HEK293 (cell line): ENCODE results near the gene CPLANE1.

Experiments
- BCL11A ChIP-seq: fragments of 450-650 bp; formaldehyde crosslinking; IDR thresholded peaks from 2 replicates; pipeline ENCODE4 v1.5.1; 2016; ENCODE audit warnings: low read depth, missing biosample characterization, missing genetic modification characterization
- GLI4 ChIP-seq: fragments of 450-650 bp; formaldehyde crosslinking; IDR thresholded peaks from 2 replicates; pipeline ENCODE4 v1.5.1; 2016; ENCODE audit warnings: missing biosample characterization, missing genetic modification characterization
- KLF1 ChIP-seq: fragments of 450-650 bp; formaldehyde crosslinking; IDR thresholded peaks from 2 replicates; pipeline ENCODE4 v1.5.1; 2016; ENCODE audit warnings: missing biosample characterization, missing genetic modification characterization
- MZF1 ChIP-seq: fragments of 450-650 bp; formaldehyde crosslinking; IDR thresholded peaks from 2 replicates; pipeline ENCODE4 v1.5.1; 2017; ENCODE audit warnings: missing biosample characterization, missing genetic modification characterization, borderline replicate concordance
- PBX3 ChIP-seq: sonication (generic); formaldehyde crosslinking; IDR thresholded peaks from 2 replicates; pipeline ENCODE4 v1.8.1; 2022; ENCODE audit warnings: mild to moderate bottlenecking, moderate library complexity, missing genetic modification reagents
- REST ChIP-seq: fragments of 450-650 bp; formaldehyde crosslinking; IDR thresholded peaks from 2 replicates; pipeline ENCODE4 v1.5.1; 2016; ENCODE audit warnings: missing biosample characterization, missing genetic modification characterization
- SP7 ChIP-seq: fragments of 450-650 bp; formaldehyde crosslinking; IDR thresholded peaks from 2 replicates; pipeline ENCODE4 v1.5.1; 2016; ENCODE audit warnings: missing biosample characterization, missing genetic modification characterization
- TRIM28 ChIP-seq: IDR thresholded peaks from 2 replicates; pipeline ENCODE4 v1.6.1; 2011; ENCODE audit warnings: low read length, control low read depth, borderline replicate concordance
- ZNF239 ChIP-seq: fragments of 450-650 bp; formaldehyde crosslinking; IDR thresholded peaks from 2 replicates; pipeline ENCODE4 v1.5.1; 2016; ENCODE audit warnings: missing biosample characterization, missing genetic modification characterization
- ZNF335 ChIP-seq: fragments of 450-650 bp; formaldehyde crosslinking; conservative IDR thresholded peaks from 2 replicates; pipeline ENCODE4 v1.5.1; 2016; ENCODE audit warnings: missing biosample characterization, missing genetic modification characterization
- ZNF433 ChIP-seq: fragments of 450-650 bp; formaldehyde crosslinking; IDR thresholded peaks from 2 replicates; pipeline ENCODE4 v1.5.1; 2016; ENCODE audit warnings: missing biosample characterization, missing genetic modification characterization, low read depth
- ZNF610 ChIP-seq: fragments of 450-650 bp; formaldehyde crosslinking; IDR thresholded peaks from 2 replicates; pipeline ENCODE4 v1.5.1; 2016; ENCODE audit warnings: missing biosample characterization, missing genetic modification characterization, borderline replicate concordance
- ZNF645 ChIP-seq: fragments of 450-650 bp; formaldehyde crosslinking; IDR thresholded peaks from 2 replicates; pipeline ENCODE4; 2016; ENCODE audit warnings: missing biosample characterization, missing genetic modification characterization
- ZNF658 ChIP-seq: fragments of 450-650 bp; formaldehyde crosslinking; IDR thresholded peaks from 2 replicates; pipeline ENCODE4; 2016; ENCODE audit warnings: missing biosample characterization, missing genetic modification characterization
- ZNF660 ChIP-seq: fragments of 450-650 bp; IDR thresholded peaks from 2 replicates; pipeline ENCODE4 v1.5.1; 2018; ENCODE audit warnings: missing biosample characterization, mild to moderate bottlenecking, missing genetic modification characterization
- TF ChIP-seq, protein P1 (sequence below): fragments of 450-650 bp; formaldehyde crosslinking; IDR thresholded peaks from 2 replicates; pipeline ENCODE4 v1.5.1; 2016; ENCODE audit warnings: missing biosample characterization, missing genetic modification characterization, borderline replicate concordance
- TF ChIP-seq, protein P2 (sequence below): fragments of 450-650 bp; formaldehyde crosslinking; IDR thresholded peaks from 2 replicates; pipeline ENCODE4 v1.5.1; 2016; ENCODE audit warnings: missing biosample characterization, missing genetic modification characterization
- TF ChIP-seq, protein P3 (sequence below): fragments of 450-650 bp; formaldehyde crosslinking; IDR thresholded peaks from 2 replicates; pipeline ENCODE4 v1.5.0; 2017; ENCODE audit warnings: missing biosample characterization, missing genetic modification characterization, borderline replicate concordance
- TF ChIP-seq, protein P4 (sequence below): fragments of 450-650 bp; formaldehyde crosslinking; IDR thresholded peaks from 2 replicates; pipeline ENCODE4 v1.5.1; 2016; ENCODE audit warnings: missing biosample characterization, missing genetic modification characterization

Gene CPLANE1

DNA sequence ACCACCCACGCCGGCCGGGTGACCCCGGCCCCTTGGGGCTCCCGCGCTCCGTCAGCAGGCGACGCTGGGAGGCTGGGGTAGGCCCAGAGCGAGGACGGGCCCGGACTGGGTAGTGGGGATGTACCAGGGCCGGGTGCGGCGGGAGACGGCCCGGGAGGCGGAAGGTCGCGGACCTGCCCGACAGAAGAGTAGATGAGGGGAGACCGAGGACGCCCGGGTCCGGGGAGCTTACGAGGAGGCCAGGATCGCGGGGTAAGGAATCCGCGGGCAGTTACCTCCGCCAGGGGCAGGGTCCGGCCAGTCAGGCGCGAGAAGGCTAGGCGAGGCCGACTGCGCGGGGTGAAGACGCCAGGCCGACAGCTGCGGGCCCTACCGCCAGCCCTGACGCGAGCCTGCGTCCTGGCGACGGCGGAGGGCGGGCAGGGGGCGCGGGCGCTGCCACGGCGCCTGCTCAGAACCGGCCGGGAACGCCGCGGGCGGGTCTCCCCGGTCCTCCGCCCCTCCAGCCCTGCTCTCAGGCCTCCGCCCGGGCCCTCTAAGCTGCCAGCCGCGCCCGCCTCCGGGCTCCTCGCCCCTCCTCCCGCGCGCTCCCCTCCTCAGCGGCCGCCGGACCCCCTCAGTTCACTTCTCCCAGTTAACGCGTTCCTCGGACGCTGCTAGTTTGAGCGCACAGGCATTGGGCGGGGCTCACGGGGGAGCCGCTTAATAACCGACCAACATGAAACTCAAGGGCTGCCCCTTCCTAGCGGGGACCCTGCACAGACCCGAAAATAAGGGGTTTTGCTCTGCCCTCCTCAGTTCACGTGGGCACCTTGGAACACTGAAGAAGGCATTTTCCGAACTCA is at the start of gene CPLANE1 (continued):
- TF ChIP-seq, protein P1, sequence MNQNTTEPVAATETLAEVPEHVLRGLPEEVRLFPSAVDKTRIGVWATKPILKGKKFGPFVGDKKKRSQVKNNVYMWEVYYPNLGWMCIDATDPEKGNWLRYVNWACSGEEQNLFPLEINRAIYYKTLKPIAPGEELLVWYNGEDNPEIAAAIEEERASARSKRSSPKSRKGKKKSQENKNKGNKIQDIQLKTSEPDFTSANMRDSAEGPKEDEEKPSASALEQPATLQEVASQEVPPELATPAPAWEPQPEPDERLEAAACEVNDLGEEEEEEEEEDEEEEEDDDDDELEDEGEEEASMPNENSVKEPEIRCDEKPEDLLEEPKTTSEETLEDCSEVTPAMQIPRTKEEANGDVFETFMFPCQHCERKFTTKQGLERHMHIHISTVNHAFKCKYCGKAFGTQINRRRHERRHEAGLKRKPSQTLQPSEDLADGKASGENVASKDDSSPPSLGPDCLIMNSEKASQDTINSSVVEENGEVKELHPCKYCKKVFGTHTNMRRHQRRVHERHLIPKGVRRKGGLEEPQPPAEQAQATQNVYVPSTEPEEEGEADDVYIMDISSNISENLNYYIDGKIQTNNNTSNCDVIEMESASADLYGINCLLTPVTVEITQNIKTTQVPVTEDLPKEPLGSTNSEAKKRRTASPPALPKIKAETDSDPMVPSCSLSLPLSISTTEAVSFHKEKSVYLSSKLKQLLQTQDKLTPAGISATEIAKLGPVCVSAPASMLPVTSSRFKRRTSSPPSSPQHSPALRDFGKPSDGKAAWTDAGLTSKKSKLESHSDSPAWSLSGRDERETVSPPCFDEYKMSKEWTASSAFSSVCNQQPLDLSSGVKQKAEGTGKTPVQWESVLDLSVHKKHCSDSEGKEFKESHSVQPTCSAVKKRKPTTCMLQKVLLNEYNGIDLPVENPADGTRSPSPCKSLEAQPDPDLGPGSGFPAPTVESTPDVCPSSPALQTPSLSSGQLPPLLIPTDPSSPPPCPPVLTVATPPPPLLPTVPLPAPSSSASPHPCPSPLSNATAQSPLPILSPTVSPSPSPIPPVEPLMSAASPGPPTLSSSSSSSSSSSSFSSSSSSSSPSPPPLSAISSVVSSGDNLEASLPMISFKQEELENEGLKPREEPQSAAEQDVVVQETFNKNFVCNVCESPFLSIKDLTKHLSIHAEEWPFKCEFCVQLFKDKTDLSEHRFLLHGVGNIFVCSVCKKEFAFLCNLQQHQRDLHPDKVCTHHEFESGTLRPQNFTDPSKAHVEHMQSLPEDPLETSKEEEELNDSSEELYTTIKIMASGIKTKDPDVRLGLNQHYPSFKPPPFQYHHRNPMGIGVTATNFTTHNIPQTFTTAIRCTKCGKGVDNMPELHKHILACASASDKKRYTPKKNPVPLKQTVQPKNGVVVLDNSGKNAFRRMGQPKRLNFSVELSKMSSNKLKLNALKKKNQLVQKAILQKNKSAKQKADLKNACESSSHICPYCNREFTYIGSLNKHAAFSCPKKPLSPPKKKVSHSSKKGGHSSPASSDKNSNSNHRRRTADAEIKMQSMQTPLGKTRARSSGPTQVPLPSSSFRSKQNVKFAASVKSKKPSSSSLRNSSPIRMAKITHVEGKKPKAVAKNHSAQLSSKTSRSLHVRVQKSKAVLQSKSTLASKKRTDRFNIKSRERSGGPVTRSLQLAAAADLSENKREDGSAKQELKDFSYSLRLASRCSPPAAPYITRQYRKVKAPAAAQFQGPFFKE (tag by site-specific recombination) = no peak
- peak; percentile 86 for TF ChIP-seq SP7 (tag by site-specific recombination)
- TF ChIP-seq, protein P2, sequence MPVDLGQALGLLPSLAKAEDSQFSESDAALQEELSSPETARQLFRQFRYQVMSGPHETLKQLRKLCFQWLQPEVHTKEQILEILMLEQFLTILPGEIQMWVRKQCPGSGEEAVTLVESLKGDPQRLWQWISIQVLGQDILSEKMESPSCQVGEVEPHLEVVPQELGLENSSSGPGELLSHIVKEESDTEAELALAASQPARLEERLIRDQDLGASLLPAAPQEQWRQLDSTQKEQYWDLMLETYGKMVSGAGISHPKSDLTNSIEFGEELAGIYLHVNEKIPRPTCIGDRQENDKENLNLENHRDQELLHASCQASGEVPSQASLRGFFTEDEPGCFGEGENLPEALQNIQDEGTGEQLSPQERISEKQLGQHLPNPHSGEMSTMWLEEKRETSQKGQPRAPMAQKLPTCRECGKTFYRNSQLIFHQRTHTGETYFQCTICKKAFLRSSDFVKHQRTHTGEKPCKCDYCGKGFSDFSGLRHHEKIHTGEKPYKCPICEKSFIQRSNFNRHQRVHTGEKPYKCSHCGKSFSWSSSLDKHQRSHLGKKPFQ (tag by site-specific recombination) = peak; percentile 17; the same call in 1 of the 2 replicates
- TF ChIP-seq ZNF610 (tag by site-specific recombination) = peak; percentile 82
- peak; percentile 61 for TF ChIP-seq REST (tag by site-specific recombination)
- peak; percentile 80; the same call in 1 of the 2 replicates for TF ChIP-seq PBX3
- TF ChIP-seq BCL11A (tag by site-specific recombination) = peak; percentile 81; the same call in 1 of the 2 replicates
- TF ChIP-seq, protein P3, sequence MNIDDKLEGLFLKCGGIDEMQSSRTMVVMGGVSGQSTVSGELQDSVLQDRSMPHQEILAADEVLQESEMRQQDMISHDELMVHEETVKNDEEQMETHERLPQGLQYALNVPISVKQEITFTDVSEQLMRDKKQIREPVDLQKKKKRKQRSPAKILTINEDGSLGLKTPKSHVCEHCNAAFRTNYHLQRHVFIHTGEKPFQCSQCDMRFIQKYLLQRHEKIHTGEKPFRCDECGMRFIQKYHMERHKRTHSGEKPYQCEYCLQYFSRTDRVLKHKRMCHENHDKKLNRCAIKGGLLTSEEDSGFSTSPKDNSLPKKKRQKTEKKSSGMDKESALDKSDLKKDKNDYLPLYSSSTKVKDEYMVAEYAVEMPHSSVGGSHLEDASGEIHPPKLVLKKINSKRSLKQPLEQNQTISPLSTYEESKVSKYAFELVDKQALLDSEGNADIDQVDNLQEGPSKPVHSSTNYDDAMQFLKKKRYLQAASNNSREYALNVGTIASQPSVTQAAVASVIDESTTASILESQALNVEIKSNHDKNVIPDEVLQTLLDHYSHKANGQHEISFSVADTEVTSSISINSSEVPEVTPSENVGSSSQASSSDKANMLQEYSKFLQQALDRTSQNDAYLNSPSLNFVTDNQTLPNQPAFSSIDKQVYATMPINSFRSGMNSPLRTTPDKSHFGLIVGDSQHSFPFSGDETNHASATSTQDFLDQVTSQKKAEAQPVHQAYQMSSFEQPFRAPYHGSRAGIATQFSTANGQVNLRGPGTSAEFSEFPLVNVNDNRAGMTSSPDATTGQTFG = no peak
- TF ChIP-seq MZF1 (tag by site-specific recombination) = peak; percentile 70
- peak; percentile 94 for TF ChIP-seq ZNF660 (tag by site-specific recombination)
- TF ChIP-seq ZNF658 (tag by site-specific recombination) = no peak
- peak; percentile 33; the same call in 1 of the 2 replicates for TF ChIP-seq ZNF645 (tag by site-specific recombination)
- peak; percentile 57 for TF ChIP-seq KLF1
- TF ChIP-seq, protein P4, sequence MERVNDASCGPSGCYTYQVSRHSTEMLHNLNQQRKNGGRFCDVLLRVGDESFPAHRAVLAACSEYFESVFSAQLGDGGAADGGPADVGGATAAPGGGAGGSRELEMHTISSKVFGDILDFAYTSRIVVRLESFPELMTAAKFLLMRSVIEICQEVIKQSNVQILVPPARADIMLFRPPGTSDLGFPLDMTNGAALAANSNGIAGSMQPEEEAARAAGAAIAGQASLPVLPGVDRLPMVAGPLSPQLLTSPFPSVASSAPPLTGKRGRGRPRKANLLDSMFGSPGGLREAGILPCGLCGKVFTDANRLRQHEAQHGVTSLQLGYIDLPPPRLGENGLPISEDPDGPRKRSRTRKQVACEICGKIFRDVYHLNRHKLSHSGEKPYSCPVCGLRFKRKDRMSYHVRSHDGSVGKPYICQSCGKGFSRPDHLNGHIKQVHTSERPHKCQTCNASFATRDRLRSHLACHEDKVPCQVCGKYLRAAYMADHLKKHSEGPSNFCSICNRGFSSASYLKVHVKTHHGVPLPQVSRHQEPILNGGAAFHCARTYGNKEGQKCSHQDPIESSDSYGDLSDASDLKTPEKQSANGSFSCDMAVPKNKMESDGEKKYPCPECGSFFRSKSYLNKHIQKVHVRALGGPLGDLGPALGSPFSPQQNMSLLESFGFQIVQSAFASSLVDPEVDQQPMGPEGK (tag by site-specific recombination) = peak; percentile 76
- no peak for TF ChIP-seq ZNF433 (tag by site-specific recombination)
- peak; percentile 39; the same call in 1 of the 2 replicates for TF ChIP-seq ZNF239
- no peak for TF ChIP-seq TRIM28
- TF ChIP-seq GLI4 (tag by site-specific recombination) = peak; percentile 84; the same call in 1 of the 2 replicates
- peak; percentile 99 for TF ChIP-seq ZNF335 (tag by site-specific recombination)
